T-cell (primary cell): ENCODE data around the gene MYADML2. TPM values are rescaled to one million over a fixed set of nuclear protein-coding genes. Genes with fewer than 3 reads are reported as not detected.
A peak's percentile ranks its signal among the peaks of the same experiment; 100 is the strongest.

Source experiments
- ATAC-seq, 4 experiments: fragments of 200-7000 bp in 3 of 4; fragments of 150-1000 bp in 1 of 4; cut with Tn5 transposase; replicated peaks in 1 of 4; 1 replicate in 3 of 4; 2 replicates in 1 of 4; pipeline ENCODE4 v1.10.0; 2021; ENCODE audit warnings: moderate library complexity in 3 of 4, mild to moderate bottlenecking in 2 of 4, moderate number of reproducible peaks in 1 of 4
- CTCF ChIA-PET, 2 donors: fragments of 300-600 bp; sonication (Branson Sonifier 250); formaldehyde crosslinking; loops; one replicate each; lab custom pipeline; 2022; ENCODE audit warnings: antibody characterized with exemption in 2 of 2; lab: Charles Lee
- POLR2A ChIA-PET, 2 donors: fragments of 300-600 bp; sonication (Branson Sonifier 250); formaldehyde crosslinking; loops; one replicate each; lab custom pipeline; 2022; ENCODE audit warnings: antibody characterized with exemption in 2 of 2; lab: Charles Lee
- DNase-seq, 35 experiments: peaks; one replicate each; pipeline versions ENCODE4 v3.0.0 to v3.0.0-alpha.2; 2013 to 2023
- H3K27ac ChIP-seq: one replicate; pipeline ENCODE4 v1.5.1; 2013; ENCODE audit warnings: low read length
- H3K27me3 ChIP-seq, 2 experiments: replicated peaks in 1 of 2; 1 replicate in 1 of 2; 2 replicates in 1 of 2; pipeline versions ENCODE4 v1.6.1 to v1.7.0; 2013; ENCODE audit warnings: low read length in 1 of 2, mixed read lengths in 1 of 2; ENCODE audit not compliant: control insufficient read depth in 2 of 2, insufficient read depth in 2 of 2; ENCODE audit errors: extremely low read depth in 1 of 2
- H3K36me3 ChIP-seq, 2 donors: 1 replicate in 1 of 2; 2 replicates in 1 of 2; pipeline versions ENCODE4 v1.6.1 to v1.7.0; 2013; ENCODE audit warnings: low read length in 1 of 2; ENCODE audit not compliant: control insufficient read depth in 2 of 2, insufficient read depth in 1 of 2; ENCODE audit errors: extremely low read depth in 1 of 2
- H3K4me1 ChIP-seq, 2 experiments: 1 replicate in 1 of 2; 2 replicates in 1 of 2; pipeline versions ENCODE4 v1.6.1 to v1.7.0; 2013; ENCODE audit warnings: low read length in 2 of 2, mixed read lengths in 1 of 2; ENCODE audit not compliant: insufficient read depth in 2 of 2, control insufficient read depth in 1 of 2; ENCODE audit errors: extremely low read depth in 1 of 2
- H3K4me3 ChIP-seq, 2 donors: 1 replicate in 1 of 2; 2 replicates in 1 of 2; pipeline versions ENCODE4 v1.5.1 to v1.7.0; 2013; ENCODE audit warnings: mild to moderate bottlenecking in 2 of 2, low read length in 1 of 2, moderate library complexity in 1 of 2; ENCODE audit not compliant: control insufficient read depth in 1 of 2; ENCODE audit errors: extremely low read depth in 1 of 2
- H3K9me3 ChIP-seq: 2 replicates; pipeline ENCODE4 v1.7.0; 2013
- H3K27ac Mint-ChIP-seq, 2 donors: one replicate each; pipeline ENCODE4 v1.8.0; 2020 to 2021; ENCODE audit warnings: mild to moderate bottlenecking in 2 of 2, mixed read lengths in 2 of 2
- H3K27me3 Mint-ChIP-seq, 2 donors: one replicate each; pipeline ENCODE4 v1.8.0; 2021 to 2022; ENCODE audit warnings: mixed read lengths in 2 of 2
- H3K36me3 Mint-ChIP-seq: one replicate; pipeline ENCODE4 v1.8.0; 2021; ENCODE audit warnings: mixed read lengths
- H3K4me1 Mint-ChIP-seq, 3 donors: one replicate each; pipeline ENCODE4 v1.8.0; 2020 to 2022; ENCODE audit warnings: mixed read lengths in 3 of 3, mild to moderate bottlenecking in 1 of 3
- H3K4me3 Mint-ChIP-seq, 3 donors: one replicate each; pipeline ENCODE4 v1.8.0; 2020 to 2022; ENCODE audit warnings: mild to moderate bottlenecking in 3 of 3, mixed read lengths in 3 of 3, moderate library complexity in 3 of 3
- H3K9me3 Mint-ChIP-seq, 3 donors: one replicate each; pipeline ENCODE4 v1.8.0; 2020 to 2022; ENCODE audit warnings: mixed read lengths in 3 of 3
- WGBS: methylation state at CpG from one replicate; pipeline ENCODE4 v1.1.5; 2013; ENCODE audit warnings: missing lambda C conversion rate; ENCODE audit not compliant: insufficient coverage; 5-methylcytosine and 5-hydroxymethylcytosine counted together
- total RNA-seq, 35 experiments: library from RNA in 6 of 35; stranded (reverse) in 6 of 35; fragments of 120-200 nt in 1 of 35; gene quantifications; one replicate each; pipeline versions ENCODE4 v1.2.1 to v1.2.4 and lab custom pipeline; 2013 to 2026

Gene MYADML2
- total RNA-seq, 5 donors from 2014 or later (not counting 1 experiment from before 2014, with no cell fraction given) = not detected

- peaks cover 26 to 39% (median 34%) of the 10 kb centered on the region in 3 donors for H3K4me1 Mint-ChIP-seq
- CTCF ChIA-PET = no interaction called here
- no peaks in the 10 kb centered on the region for H3K27me3 ChIP-seq
- H3K27me3 Mint-ChIP-seq = no peaks in the 10 kb centered on the region
- ATAC-seq (no peak), DNase-seq (no peak)
- no peak overlapping the region for H3K27ac ChIP-seq
- 94% methylated on average over 9 of the region's 12 CpGs for WGBS
- H3K4me3 Mint-ChIP-seq = peak overlapping the region in 2 of 3 donors; percentile 17 to 43
- H3K27ac Mint-ChIP-seq = no peak overlapping the region
- no peak overlapping the region for H3K4me3 ChIP-seq
- no peaks in the 10 kb centered on the region for H3K9me3 ChIP-seq
- H3K4me1 ChIP-seq = peaks cover 17 to 41% of the 10 kb centered on the region in 2 experiments
- H3K36me3 ChIP-seq = peaks cover 22 to 41% of the 10 kb centered on the region in 2 donors
- POLR2A ChIA-PET = no interaction called here
- H3K36me3 Mint-ChIP-seq = peaks cover 21% of the 10 kb centered on the region
- no peaks in the 10 kb centered on the region for H3K9me3 Mint-ChIP-seq
These were observed 31.7 kb downstream of the MYADML2 start for GRCh38 chr17:81915331-81915730.

GRCh38 chr17:81914103-81914850, 32.8 kb downstream of the MYADML2 start:
- Histone ChIP-seq H3K4me3 (no peak overlapping the region), H3K9me3 (no peaks in the 10 kb centered on the region), H3K36me3 (peaks cover 23 to 43% of the 10 kb centered on the region in 2 donors), H3K27me3 (no peaks in the 10 kb centered on the region), H3K27ac (no peak overlapping the region), H3K4me1 (peaks cover 18 to 52% of the 10 kb centered on the region in 2 experiments)
- ATAC-seq (no peak), DNase-seq (no peak)
- H3K4me1 Mint-ChIP-seq = peaks cover 26 to 39% (median 34%) of the 10 kb centered on the region in 3 donors
- H3K9me3 Mint-ChIP-seq = no peaks in the 10 kb centered on the region
- peaks cover 21% of the 10 kb centered on the region for H3K36me3 Mint-ChIP-seq
- no peaks in the 10 kb centered on the region for H3K27me3 Mint-ChIP-seq
- H3K4me3 Mint-ChIP-seq = no peak overlapping the region
- WGBS = 94% methylated on average over 22 of the region's 36 CpGs
- POLR2A ChIA-PET = no interaction called here
- H3K27ac Mint-ChIP-seq = no peak overlapping the region
- CTCF ChIA-PET = no interaction called here

- H3K36me3 Mint-ChIP-seq = peaks cover 21% of the 10 kb centered on the region
- no peaks in the 10 kb centered on the region for H3K9me3 Mint-ChIP-seq
- Histone ChIP-seq H3K27me3 (no peaks in the 10 kb centered on the region), H3K36me3 (peaks cover 27 to 49% of the 10 kb centered on the region in 2 donors), H3K4me3 (no peak overlapping the region), H3K27ac (no peak overlapping the region), H3K4me1 (peaks cover 18 to 55% of the 10 kb centered on the region in 2 experiments), H3K9me3 (no peaks in the 10 kb centered on the region)
- H3K4me1 Mint-ChIP-seq = peaks cover 25 to 34% (median 30%) of the 10 kb centered on the region in 3 donors
- WGBS = 95% methylated on average over 26 of the region's 31 CpGs
- no peak for ATAC-seq
- H3K27ac Mint-ChIP-seq = peak overlapping the region in 1 of 2 donors; percentile 48
- no peak for DNase-seq
- POLR2A ChIA-PET = no interaction called here
- H3K4me3 Mint-ChIP-seq = no peak overlapping the region
- no peaks in the 10 kb centered on the region for H3K27me3 Mint-ChIP-seq
- CTCF ChIA-PET = no interaction called here
These were observed 33.5 kb downstream of the MYADML2 start for GRCh38 chr17:81913394-81914102.

- Histone ChIP-seq H3K9me3 (no peaks in the 10 kb centered on the region), H3K36me3 (peaks cover 34 to 58% of the 10 kb centered on the region in 2 donors), H3K27me3 (no peaks in the 10 kb centered on the region), H3K27ac (no peak overlapping the region), H3K4me1 (peaks cover 13 to 50% of the 10 kb centered on the region in 2 experiments), H3K4me3 (no peak overlapping the region)
- DNase-seq (no peak), ATAC-seq (no peak)
- peak overlapping the region; percentile 31 to 69 (median 41) for H3K4me3 Mint-ChIP-seq
- no peaks in the 10 kb centered on the region for H3K27me3 Mint-ChIP-seq
- WGBS = over 99% methylated on average over 11 of the region's 32 CpGs
- peak overlapping the region in 1 of 2 donors; percentile 48 for H3K27ac Mint-ChIP-seq
- ChIA-PET CTCF (no interaction called here), POLR2A (no interaction called here)
- H3K4me1 Mint-ChIP-seq = peaks cover 18 to 27% (median 24%) of the 10 kb centered on the region in 3 donors
- H3K9me3 Mint-ChIP-seq = no peaks in the 10 kb centered on the region
- H3K36me3 Mint-ChIP-seq = peaks cover 21% of the 10 kb centered on the region
These were observed 34.4 kb downstream of the MYADML2 start for GRCh38 chr17:81912441-81913309.

- 87% methylated on average over 16 of the region's 19 CpGs for WGBS
- H3K36me3 Mint-ChIP-seq = peaks cover 21% of the 10 kb centered on the region
- H3K27me3 Mint-ChIP-seq = no peaks in the 10 kb centered on the region
- H3K4me3 Mint-ChIP-seq = peak overlapping the region; percentile 41 to 69 (median 52)
- ATAC-seq (no peak), DNase-seq (no peak)
- H3K4me1 ChIP-seq = peaks cover 9 to 45% of the 10 kb centered on the region in 2 experiments
- H3K27ac ChIP-seq = peak overlapping the region; percentile 47
- H3K36me3 ChIP-seq = peaks cover 40 to 62% of the 10 kb centered on the region in 2 donors
- peak overlapping the region in 1 of 2 donors; percentile 32 for H3K4me3 ChIP-seq
- H3K9me3 Mint-ChIP-seq = no peaks in the 10 kb centered on the region
- no peaks in the 10 kb centered on the region for H3K9me3 ChIP-seq
- peaks cover 13 to 22% (median 20%) of the 10 kb centered on the region in 3 donors for H3K4me1 Mint-ChIP-seq
- H3K27me3 ChIP-seq = no peaks in the 10 kb centered on the region
- CTCF ChIA-PET = no interaction called here
- POLR2A ChIA-PET = no interaction called here
- peak overlapping the region in 1 of 2 donors; percentile 69 for H3K27ac Mint-ChIP-seq
These were observed 35.1 kb downstream of the MYADML2 start for GRCh38 chr17:81911969-81912368.
